ENCODE results near the gene SIVA1. TPM values are rescaled to one million over a fixed set of nuclear protein-coding genes. Genes with fewer than 3 reads are reported as not detected.
A peak's percentile ranks its signal among the peaks of the same experiment; 100 is the strongest.

SIVA1 gene
- total RNA-seq: 47.0 to 54.9 TPM (median 47.4 TPM) in 3 replicates
- long read RNA-seq, transcript SIVA1-203 (3 exons, 1,244 nt): minor isoform, 8 of 69 reads
- long read RNA-seq, transcript SIVA1-201 (4 exons, 802 nt): major isoform, 51 of 69 reads
- long read RNA-seq, partial matches to known transcripts: 3 of 69 reads
- long read RNA-seq, other reads (novel, unspliced or antisense): 6 of 69 reads

- no peaks in the 10 kb centered on the region for H3K27me3 Mint-ChIP-seq (ENCODE audit: low read depth)
- peak within 1 kb of the TSS; percentile 86 for H3K4me3 Mint-ChIP-seq (ENCODE audit: unreplicated experiment)
- peak within 1 kb of the TSS; percentile 96 for H3K27ac Mint-ChIP-seq (ENCODE audit: unreplicated experiment)
- H3K9me3 Mint-ChIP-seq (ENCODE audit: low read depth): no peaks in the 10 kb centered on the region
- H3K36me3 Mint-ChIP-seq (ENCODE audit: low read depth): peaks cover 6% of the 10 kb centered on the region
- DNase-seq (ENCODE audit: low spot score): peak; percentile 100
- no peak for TF ChIP-seq CTCF (IDR thresholded peaks at IDR 0.05)
- H3K4me1 Mint-ChIP-seq (ENCODE audit: low read depth): peaks cover 51% of the 10 kb centered on the region
Measured at GRCh38 chr14:104752735-104753527, at the start of gene SIVA1. TSS of gene SIVA1 (plus strand) at chr14:104753147. CDS start at chr14:104753202, 55 bp downstream.

GRCh38 chr14:104703269-104703668, 49.7 kb upstream of the SIVA1 start:
- Mint-ChIP-seq H3K36me3 (ENCODE audit: low read depth) (peaks cover 9% of the 10 kb centered on the region), H3K27me3 (ENCODE audit: low read depth) (no peaks in the 10 kb centered on the region), H3K4me1 (ENCODE audit: low read depth) (peaks cover 12% of the 10 kb centered on the region), H3K27ac (ENCODE audit: unreplicated experiment) (no peak overlapping the region), H3K9me3 (ENCODE audit: low read depth) (no peaks in the 10 kb centered on the region), H3K4me3 (ENCODE audit: unreplicated experiment) (no peak overlapping the region)
- no peak for TF ChIP-seq CTCF (IDR thresholded peaks at IDR 0.05)
- no peak for DNase-seq (ENCODE audit: low spot score)

- Mint-ChIP-seq H3K27me3 (ENCODE audit: low read depth) (no peaks in the 10 kb centered on the region), H3K27ac (ENCODE audit: unreplicated experiment) (no peak overlapping the region), H3K4me3 (ENCODE audit: unreplicated experiment) (no peak overlapping the region), H3K4me1 (ENCODE audit: low read depth) (peaks cover 5% of the 10 kb centered on the region), H3K36me3 (ENCODE audit: low read depth) (peaks cover 9% of the 10 kb centered on the region), H3K9me3 (ENCODE audit: low read depth) (no peaks in the 10 kb centered on the region)
- no peak for DNase-seq (ENCODE audit: low spot score)
- no peak for TF ChIP-seq CTCF (IDR thresholded peaks at IDR 0.05)
Measured at GRCh38 chr14:104704252-104704651, 48.7 kb upstream of the SIVA1 start.

- Mint-ChIP-seq H3K4me1 (ENCODE audit: low read depth) (peaks cover 5% of the 10 kb centered on the region), H3K27ac (ENCODE audit: unreplicated experiment) (no peak overlapping the region), H3K4me3 (ENCODE audit: unreplicated experiment) (no peak overlapping the region), H3K27me3 (ENCODE audit: low read depth) (no peaks in the 10 kb centered on the region), H3K36me3 (ENCODE audit: low read depth) (peaks cover 13% of the 10 kb centered on the region), H3K9me3 (ENCODE audit: low read depth) (no peaks in the 10 kb centered on the region)
- TF ChIP-seq CTCF (IDR thresholded peaks at IDR 0.05): no peak
- no peak for DNase-seq (ENCODE audit: low spot score)
Measured at GRCh38 chr14:104705340-104706047, 47.5 kb upstream of the SIVA1 start.
